CD1c-positive myeloid dendritic cell (primary cell): ENCODE data around the gene POM121L2.

ENCODE experiments used
- DNase-seq: peaks from one replicate; pipeline ENCODE4 v3.0.0-alpha.2; 2016; ENCODE audit errors: extremely low spot score

The POM121L2 gene

DNA sequence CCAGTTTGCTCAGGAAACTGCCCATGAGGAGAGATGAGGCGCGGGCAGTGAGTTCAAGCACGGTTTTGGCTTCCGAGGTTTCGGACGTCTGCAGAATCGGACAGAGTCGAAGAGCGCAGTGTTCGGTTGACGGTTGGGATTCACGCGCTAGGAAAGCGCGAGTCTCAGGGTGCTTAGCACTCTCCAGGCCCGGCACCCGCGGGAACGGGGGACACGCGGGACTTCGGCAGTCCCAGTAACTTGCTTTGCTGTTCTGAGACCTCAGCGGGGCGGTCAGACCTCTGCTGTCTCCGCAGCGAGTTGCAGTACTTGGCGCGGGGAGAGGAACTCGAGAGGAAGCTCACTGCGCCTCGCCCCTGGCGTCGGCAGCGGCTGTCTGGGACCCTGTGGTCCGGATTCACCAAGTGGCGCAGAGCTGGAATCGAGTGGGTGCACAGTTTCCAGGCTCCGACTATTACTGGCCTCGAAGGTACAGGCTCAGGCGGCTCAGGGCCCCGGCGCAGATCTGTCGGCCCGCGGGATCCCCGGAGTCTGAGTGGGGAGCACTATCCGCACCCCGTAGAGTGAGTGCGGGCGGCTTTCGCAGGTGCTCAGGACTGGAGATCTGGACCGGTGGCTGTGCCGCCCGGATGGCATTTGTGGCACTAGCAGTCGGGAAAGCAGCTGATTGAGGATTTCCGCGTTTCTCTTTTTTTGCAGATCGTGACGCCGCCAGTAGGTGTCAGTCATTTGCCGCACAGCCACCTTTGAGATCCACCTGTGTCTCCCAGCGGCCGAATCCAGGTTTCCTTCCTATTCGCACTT, at the start of gene POM121L2:
POM121L2 (minus strand) TSS at position 128 of the 804 bp plus-strand sequence; CDS start at position 25, 103 bp downstream.
- DNase-seq: peak; percentile 51

DNA sequence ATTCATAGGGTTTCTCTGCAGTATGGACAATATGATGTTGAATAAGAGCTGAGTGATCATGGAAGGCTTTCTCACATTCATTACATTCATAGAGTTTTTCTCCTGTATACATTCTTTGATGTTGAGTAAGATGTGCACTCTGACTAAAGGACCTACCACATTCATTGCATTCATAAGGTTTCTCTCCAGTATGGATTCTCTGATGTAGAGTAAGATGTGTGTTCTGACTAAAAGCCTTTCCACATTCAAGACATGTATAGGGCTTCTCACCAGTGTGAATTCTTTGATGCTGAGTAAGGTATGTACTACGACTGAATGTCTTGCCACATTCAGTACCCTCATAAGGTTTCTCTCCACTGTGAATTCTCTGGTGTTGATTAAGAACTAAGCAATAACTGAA, 47.2 kb upstream of the POM121L2 start:
- no peak for DNase-seq

DNA sequence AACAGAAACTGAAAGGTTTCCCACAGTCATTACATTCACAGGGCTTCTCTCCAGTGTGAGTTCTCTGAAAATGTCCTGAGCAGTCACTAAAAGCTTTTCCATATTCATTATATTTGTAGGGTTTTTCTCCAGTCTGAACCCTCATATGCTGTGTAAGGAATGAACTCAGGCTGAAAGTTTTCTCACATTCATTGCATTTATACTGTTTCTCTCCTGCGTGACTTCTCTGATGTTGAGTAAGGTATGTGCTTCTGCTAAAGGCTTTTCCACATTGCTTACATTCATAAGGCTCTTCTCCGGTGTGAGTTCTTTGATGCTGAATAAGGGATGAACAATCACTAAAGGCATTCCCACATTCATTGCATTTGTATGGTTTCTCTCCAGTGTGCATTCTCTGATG, 46.7 kb upstream of the POM121L2 start:
- DNase-seq: no peak

DNA sequence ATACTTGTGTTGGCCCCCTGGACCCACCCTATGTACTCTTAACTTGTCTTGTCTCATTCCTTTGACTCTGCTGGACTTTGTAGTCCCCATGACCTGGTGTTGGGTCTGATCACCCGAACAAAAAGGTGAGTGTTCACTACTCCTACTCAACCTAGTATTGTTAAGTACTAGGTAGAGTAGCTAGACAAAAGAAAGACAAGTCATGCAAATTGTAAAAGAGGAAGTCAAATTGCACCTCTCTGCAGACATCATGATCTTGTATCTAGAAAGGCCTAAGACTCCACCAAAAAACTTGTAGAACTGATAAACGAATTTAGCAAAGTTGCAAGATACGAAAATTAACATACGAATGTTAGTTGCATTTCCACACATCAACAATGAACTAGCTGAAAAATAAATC, 40.8 kb upstream of the POM121L2 start:
- DNase-seq: no peak

GRCh38 chr6:27334141-27334540, 22.1 kb upstream of the POM121L2 start:
- DNase-seq: no peak

GRCh38 chr6:27333642-27334040, 21.6 kb upstream of the POM121L2 start:
- DNase-seq: no peak

DNA sequence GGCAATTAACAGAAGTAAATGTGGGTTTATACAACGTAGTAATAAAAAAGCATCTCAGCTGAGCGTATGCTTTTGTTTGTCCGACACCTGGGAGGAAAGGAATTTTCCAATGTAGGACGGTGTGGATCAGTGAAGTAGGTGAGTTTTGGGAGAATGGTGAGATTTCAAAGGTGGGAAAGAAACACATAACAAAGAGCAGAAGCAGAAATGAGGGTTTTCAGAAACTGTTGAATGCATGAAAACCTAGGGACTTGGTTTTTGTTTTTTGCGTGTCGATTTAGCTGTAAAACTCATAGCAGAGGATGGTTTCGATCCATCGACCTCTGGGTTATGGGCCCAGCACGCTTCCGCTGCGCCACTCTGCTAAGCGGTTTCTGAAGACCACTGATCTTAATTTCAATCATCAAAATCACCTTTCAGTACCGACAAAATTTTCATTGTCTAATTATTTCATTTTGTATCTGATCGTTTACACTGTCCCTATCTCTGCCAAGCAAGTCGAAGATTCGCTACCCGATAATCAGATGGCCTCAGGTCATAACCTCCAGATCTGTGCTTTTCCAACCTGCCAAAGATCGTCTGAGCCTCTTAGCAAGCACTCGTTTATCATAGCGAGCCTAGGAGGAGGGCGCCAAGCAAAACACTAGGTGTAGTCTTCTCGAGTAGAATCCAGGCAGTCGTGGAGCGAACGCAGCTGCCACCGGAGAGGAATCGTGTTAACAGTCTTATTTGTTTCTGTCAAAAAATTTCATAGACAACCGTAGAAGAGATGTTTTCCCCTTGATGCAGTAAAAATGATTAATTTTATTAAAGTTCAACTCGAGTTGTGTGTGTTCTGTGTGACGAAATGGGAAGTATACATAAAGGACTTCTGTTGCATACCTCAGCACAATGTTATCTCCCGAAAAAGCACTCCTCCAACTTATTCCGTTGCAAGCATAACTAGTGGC, 20.9 kb upstream of the POM121L2 start:
- DNase-seq: peak; percentile 5

DNA sequence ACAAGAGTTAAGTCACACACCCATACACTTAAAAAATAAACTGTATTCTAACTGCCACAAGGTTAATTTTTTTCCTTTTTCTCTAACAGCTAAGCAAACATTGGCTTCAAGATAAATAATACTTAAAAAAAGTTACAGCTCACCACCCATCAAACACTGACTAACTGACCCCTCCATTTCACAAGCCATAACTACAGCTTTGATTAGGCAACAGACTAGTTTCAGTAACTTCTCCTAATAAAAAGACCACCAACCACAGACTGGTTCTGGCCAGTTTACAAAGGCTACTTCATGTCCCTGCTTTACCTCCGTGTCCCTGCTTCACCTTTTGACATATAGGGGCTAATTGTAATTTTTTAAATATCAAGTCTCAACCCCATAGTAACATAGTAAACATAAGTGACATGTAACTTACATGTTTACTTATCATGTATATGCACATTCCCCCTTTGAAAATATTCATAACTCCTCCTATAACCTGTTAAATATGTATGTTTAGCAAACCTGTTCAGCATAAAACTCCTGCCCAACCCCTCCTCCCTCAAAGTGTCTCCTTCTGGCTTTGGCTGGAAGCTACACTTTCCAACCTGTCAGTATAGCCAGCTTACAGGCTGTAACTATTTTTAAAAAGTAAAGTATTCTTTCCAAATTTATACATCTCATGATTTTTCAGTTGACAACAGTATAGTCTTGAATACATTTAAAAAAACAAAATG, 15.1 kb upstream of the POM121L2 start:
- DNase-seq: no peak

DNA sequence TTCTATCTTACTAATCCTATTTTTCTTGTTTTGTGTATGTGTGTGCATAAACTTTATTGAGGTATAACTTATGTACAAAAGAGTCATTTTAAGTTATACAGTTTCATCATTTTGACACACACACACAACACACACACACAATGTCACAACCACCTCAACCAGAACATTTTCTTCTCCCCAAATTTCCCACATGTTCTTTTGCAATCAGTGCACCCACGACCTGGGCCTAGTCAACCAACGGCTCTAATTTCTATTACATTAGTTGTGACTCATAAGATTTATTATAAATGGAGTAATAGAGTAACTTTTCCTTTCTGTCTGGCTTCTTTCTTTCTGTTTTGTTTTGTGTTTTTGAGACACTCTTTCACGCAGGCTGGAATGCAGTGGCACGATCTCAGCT, 9.8 kb upstream of the POM121L2 start:
- no peak for DNase-seq

DNA sequence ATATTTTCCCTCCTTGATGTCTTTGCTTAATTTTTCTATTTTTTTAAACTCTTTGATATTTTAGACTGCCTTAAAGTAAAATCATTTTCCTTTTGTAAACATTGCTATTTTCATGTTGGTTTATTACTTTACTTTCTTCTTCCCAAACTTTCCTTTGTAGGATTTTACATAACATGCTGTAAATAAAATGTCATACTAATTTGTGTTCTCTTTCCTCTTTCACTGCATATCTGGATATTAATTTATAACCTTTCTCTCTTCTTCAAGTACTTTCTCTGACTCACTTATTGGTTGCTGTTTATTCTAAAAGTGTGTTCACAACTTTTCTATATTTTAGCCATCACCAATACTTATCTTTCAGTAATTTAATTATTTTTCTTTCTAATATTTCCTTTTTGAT, 9.3 kb upstream of the POM121L2 start:
- DNase-seq: no peak

DNA sequence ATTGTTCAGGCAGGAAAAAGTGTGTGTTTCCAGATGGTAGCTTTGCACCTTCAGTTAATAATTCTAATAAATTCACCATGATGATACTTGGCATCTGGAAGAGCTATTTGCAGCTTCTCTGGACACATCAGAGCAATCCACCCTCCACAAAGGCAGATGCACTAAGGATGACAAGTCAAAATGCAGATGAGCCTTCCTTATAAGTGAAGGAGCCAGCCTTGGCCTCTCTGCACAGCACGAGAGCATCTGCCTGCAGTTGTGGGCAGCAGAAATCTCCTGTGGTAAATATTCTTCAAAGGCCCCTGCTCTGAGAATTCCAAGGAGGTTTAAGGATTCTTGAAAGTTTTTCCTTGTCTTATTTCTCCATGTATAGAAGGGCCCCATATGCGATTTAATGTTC, 6.9 kb upstream of the POM121L2 start:
- DNase-seq: no peak

- DNase-seq: no peak
Measured at GRCh38 chr6:27314046-27314445, 2.0 kb upstream of the POM121L2 start.

GRCh38 chr6:27312950-27313271, 838 bp upstream of the POM121L2 start:
- DNase-seq: no peak

DNA sequence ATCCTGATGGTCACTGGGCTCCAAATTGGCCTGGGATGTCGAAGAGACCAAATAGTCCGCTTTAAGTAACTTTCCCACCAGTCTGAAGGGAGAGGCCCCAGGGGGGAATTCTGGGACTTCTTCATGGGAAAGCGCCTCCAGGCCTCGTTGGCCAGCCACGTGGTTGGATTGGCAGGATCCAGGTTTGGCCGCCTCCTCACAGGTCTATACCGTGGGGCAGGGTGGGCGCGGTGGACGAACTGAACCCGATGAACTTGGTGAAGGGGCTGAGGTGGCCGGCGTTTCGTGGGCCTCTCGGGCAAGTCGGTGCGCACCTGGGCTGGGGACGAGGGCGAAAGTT, 297 bp downstream of the POM121L2 start:
- no peak for DNase-seq

GRCh38 chr6:27303613-27304272, 8.3 kb downstream of the POM121L2 start:
- no peak for DNase-seq

DNA sequence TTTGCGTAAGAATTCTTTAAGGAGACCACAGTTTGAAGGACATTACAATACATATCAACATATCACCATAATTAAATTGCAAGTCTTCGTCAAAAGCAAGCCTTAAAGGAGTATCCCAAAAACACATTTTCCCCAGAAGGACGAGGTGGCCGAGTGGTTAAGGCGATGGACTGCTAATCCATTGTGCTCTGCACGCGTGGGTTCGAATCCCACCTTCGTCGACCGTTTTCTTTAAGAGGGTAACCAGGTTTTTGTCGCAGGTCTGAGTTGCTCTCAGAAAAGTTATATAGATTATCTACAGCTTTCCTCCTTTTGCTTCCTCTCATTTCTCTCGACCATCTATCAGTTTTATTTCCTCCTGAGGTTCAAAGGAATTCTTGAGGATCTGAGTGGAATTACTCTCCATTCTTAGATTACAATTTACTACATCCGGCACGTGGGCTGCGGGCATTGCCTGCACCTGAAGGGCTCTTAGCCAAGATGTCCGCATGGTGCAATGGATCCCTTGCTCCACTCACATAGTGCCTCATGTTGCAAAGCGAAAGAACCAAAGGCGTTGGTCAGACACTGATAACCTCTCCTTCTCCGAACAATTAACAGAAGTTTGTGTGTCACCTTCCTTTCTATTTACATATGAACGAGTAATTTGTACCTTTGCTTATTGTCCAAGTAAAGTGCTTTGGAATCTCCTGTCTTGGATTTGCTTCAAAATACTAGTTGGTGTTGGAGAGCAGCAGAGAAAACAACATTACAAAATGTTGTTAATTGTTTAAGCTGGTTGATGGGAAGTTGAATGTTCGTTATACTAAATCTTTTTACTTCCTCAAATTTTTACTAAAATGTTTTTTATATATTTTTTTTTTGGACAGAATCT, 14.0 kb downstream of the POM121L2 start:
- no peak for DNase-seq

- no peak for DNase-seq
Measured at GRCh38 chr6:27297484-27297856, 14.6 kb downstream of the POM121L2 start.

- DNase-seq: no peak
Measured at GRCh38 chr6:27296106-27296783, 15.8 kb downstream of the POM121L2 start.

DNA sequence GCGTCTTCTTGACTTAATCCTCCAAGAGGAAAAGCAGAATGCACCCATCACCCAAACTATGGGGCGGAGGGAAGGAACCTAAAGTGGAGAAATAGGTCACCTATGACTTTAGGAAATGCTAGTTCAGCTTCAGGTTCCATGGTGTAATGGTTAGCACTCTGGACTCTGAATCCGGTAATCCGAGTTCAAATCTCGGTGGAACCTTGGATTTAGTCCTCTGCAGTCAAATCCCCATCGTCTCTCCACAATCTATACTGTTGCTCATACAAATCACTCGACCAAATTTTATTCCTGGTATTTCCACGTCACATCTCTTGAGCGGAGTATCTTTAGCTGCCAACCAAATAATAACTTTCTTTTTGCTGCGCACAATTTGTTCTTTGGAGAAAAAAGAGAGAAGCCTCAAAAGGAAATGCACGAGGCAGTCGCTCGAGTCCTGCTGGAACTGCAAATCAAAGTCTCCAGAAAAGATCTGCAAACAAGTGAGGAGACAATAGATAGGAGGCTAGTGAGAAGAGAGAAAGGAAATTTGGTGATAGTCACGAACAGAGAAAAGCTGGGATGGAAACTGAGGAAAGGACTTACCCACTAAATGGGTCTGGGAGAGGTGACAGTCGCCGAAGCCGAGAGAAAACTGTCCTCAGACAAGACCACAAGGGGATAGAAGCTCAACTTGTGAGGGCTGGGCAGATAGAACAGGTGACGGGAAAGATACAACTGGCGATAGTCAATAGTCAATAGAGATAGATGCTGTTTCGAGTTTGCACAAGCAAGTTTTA, 16.6 kb downstream of the POM121L2 start:
- DNase-seq: no peak

DNA sequence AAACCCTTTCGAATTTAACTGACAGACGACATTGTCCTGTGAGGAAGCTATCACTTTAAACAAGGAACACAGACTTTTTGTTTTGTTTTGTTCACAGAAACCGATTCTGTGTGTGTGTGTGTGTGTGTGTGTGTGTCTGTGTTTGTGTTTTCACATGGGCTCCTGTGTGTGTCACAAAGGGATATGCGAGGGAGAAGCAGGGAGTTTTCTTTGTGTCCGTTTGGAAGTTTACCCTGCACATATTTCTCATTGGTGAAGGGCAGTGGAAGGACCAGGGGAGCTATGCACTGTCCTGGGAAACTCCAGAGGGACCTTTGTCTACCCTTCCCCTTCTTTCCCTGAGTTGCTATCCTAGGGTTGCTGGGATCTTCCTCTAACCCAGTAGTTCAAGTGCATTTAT, 17.7 kb downstream of the POM121L2 start:
- no peak for DNase-seq
